HG03159 (cell line): ENCODE data around the gene PARP9.
A peak's percentile ranks its signal among the peaks of the same experiment; 100 is the strongest.
"Not testable (repeated sequence)": the region's sequence is repeated elsewhere in the genome, so short reads cannot be mapped to it uniquely, and the experiment has no call there.

Source experiments
- ATAC-seq: cut with Tn5 transposase; IDR thresholded peaks from one replicate; pipeline ENCODE4 v1.9.1; 2021; ENCODE audit warnings: mild to moderate bottlenecking, moderate library complexity; ENCODE audit not compliant: unreplicated experiment

Gene PARP9

DNA sequence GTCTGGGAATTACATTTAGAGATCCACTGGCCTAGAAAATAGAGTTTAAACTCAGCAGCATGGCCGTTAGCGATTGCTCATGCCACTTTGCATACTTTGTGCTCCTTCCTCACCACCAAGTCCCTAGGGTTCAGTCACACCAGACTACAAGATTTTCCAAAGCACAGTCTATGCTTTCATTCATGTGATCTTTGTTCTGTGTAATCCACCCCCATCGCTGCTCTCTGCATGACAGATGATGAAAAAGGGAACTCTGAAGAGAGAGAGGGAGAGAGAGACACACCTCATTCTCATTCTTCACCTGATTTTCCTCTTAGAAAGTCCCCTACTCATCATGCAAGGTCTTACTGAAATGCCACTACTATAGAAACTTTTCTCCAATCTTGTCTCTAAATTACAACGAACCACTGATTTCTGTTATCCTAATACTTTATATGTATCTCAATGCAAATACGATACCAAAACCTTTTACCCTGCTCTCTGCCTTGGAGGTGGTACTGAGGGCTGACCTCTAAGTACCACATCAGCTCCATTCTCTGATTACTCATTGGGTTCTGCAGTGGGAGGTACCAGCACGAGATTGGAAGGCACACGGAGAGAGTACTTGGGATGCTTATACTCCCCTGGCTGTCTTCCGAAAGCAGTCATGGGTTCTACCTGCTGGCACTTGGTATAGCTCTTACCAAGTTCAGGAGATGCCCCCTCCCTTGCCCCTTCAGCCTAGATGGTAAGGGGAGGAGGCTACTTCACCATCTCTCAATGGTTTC, 12.3 kb upstream of the PARP9 start:
- peak; percentile 85 for ATAC-seq

DNA sequence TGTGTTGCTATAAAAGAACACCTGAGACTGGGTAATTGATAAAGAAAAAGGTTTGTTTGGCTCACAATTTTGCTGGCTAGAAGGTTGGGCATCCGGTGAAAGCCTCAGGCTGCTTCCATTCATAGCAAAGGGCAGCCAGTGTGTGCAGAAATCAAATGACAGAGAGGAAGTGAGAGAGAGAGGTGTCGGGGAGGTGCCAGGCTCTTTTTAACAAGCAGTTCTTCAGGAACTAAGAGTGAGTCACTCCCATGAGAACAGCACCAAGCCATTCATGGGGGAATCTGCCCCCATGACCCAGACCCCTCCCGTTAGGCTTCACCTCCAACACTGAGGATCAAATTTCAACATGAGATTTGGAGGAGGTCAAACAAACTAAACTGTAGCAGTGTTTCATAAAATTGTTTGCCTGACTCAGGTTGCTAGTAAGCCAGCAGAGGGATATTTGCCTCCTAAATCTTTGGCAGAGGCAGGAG, 8.9 kb upstream of the PARP9 start:
- no peak for ATAC-seq

DNA sequence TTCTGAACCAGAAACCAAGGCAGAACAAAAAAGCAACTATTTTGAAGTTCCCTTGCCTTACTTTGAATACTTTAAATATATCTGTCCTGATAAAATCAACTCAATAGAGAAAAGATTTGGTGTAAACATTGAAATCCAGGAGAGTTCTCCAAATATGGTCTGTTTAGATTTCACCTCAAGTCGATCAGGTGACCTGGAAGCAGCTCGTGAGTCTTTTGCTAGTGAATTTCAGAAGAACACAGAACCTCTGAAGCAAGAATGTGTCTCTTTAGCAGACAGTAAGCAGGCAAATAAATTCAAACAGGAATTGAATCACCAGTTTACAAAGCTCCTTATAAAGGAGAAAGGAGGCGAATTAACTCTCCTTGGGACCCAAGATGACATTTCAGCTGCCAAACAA, 4.7 kb upstream of the PARP9 start:
- no peak for ATAC-seq

DNA sequence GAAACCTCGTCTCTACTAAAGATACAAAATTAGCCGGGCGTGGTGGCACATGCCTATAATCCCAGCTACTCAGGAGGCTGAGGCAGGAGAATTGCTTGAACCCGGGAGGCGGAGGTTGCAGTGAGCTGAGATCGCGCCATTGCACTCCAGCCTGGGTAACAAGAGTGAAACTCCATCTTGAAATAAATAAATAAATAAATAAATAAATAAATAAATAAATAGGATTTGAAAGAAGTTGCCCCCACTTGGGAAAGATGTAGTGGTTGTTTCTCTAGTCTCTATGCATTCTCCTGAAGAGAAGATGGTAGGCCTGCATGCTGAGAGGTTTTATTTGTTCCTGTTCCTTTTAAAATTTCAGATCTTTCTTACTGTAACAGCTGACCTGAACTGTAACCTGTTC, 4.0 kb upstream of the PARP9 start:
- not testable (repeated sequence) for ATAC-seq

DNA sequence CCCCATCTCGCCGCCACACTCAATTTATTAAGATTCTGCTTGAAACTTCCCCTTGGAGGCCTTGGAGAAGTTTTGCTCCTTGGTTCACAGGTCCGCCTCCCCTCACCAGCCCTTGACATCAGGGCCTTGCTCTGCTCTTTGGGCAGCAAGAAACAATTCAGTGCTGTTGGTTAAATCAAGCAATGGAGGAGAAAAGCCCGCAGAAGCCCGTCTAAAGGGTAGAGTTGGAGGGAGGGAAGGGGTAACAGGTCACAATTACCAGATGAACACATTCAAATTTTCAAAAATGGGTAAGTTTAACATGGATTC, 429 bp downstream of the PARP9 start:
- ATAC-seq: peak; percentile 18

DNA sequence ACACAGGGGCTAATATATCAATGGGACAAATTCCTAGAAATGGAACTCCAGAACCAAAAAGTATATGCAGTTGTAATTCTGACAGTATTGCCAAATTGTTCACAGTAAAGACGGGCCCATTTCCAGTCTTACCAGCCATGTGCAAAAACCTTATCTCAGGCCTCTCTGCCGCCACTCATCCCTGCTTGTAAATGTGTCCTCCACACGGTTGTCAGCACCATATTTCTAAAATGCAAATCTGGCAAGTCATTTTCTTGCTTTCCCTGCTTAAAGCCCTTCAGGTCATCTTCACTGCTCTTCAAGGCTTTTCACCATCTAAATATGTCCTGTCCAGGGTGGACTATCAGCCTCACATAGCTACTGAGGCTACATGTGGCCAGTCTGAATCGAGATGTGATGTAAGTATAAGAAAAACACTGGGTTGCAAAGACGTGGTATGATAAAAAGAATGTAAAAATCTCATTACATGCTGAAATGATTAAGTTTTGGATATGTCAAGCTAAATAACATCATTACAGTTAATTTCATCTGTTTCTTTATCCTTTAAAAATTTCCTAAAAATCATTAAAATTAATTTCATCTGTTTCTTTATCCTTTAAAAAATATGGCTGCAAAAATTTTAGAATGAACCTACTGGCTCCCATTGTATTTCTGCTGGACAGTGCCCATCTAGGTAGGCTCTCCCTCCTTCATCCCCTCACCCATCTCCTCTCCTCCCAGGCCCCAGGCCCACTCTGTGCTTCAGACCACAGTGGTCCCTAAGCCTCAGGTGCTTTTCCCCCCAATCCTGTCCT, 980 bp downstream of the PARP9 start:
- ATAC-seq: peak; percentile 3

DNA sequence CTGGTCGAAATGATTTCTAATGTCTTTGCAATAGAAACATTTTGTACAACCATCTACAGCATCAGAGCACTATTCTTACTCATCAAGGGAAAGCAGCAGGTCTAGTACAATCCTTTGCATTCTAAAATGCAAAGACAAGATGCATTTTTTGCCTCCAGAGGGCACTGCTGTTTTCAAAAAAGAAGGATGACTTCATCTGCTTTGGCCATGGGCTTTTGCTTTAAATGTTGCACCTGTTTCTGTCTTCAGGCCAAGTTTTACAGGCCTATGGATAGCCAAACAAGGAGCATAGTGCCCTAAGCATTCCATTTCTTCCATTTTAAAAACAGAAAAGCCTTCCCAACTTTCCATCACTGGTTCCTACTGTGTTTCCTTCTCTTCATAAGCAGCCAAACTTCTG, 3.4 kb downstream of the PARP9 start:
- no peak for ATAC-seq

DNA sequence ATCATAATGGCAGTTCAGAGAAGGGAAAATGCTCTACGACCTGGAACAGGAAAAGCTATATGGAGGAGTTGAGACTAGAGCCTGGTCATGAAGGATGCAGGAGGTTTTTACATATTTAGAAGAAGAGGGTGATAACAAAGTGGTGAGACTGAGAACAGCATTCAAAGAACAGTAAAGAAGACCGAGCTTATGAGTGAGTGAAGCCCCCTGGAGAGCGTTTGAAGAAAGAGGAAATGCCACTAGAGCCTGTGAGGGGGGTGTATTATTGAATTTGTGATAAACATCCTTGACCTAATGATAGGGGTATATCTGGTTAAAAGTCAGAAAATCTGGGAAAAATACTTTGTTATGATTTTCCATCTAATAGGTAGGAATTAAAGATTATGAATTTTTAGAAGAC, 4.2 kb downstream of the PARP9 start:
- ATAC-seq: no peak

DNA sequence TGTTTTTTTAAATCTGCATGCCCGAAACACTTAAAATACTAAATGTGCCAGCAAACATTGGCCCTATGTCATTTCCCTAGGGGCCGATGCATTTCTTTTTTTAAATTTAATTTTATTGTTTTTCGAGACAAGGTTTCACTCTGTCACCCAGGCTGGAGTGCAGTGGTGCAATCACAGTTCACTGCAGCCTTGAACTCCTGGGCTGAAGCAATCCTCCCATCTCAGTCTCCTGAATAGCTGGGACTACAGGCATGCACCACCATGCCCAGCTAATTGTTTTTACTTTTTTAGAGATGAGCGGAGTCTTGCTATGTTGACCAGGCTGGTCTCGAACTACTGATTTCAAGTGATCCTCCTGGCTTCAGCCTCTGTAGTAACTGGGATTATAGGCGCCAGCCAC, 5.5 kb downstream of the PARP9 start:
- no peak for ATAC-seq

DNA sequence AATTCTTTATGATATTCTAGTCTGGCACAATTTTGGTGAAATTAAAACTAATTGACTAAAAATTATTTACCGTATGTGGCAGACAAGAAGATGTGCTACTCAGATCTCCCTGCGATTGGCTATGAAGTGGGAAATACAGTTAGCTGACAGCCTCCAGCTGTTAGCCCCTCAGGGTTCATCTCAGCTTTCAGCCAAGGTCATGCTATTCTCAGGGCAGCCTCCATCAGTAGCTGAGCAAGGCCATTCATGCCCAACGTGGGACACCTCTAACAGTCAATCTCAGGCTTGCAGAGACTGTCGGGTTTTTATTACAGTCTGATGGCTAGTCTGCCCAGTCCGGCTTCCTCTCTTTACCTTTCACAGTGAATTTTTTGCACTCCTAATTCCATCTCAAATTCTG, 6.7 kb downstream of the PARP9 start:
- no peak for ATAC-seq

DNA sequence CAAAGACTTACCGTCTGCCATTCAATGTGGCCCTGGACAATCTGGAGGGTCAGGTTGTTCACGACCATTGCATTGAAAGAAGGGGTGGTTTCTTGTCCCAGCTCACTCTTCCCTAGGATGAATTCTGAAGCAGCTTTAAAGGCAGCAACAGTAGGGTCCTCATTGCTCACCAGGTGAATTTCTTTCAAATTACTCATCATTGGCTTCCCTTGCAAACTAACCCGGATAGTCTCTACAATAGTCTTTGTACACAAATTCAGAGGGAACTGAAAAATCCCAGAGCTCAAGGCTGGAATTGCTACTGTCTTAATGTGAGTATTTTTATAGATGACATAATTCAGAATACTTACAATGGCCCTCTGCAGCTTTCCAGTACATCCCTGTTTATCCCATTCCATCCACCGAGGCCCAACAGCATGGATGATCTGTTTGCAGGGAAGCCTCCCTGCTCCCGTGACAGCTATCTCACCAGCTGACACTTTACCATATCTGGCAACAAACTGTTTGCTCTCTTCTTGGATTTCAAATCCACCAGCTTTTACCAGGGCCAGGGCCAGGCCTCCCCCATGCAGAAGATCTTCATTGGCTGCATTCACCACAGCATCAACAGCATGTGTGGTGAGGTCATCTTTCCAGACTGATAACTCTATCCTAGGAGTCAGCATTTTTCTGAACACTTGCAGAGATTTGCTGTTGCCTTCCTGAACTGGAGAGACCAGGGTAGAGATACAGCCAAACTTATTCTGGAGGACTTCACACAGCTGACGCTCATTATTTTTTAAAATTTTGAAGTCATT, 8.6 kb downstream of the PARP9 start:
- no peak for ATAC-seq

DNA sequence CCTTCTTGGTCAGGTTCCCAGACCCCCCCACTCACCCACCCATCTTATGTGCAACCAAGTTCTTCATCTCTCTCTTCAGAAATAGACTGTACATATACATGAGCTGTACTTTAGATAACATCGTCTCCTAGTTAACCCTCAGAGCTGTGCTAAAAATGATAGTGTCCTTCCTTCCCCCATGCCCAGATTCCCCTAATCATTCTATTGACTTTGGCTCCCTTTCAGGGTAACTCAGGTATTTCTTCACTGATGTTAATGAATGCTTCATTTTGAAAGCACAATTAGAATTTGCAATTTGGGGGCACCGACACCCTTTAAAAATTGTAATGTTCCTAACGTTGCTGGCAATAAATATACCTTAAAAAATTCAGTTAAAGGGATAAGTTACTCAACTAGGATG, 10.9 kb downstream of the PARP9 start:
- ATAC-seq: no peak

DNA sequence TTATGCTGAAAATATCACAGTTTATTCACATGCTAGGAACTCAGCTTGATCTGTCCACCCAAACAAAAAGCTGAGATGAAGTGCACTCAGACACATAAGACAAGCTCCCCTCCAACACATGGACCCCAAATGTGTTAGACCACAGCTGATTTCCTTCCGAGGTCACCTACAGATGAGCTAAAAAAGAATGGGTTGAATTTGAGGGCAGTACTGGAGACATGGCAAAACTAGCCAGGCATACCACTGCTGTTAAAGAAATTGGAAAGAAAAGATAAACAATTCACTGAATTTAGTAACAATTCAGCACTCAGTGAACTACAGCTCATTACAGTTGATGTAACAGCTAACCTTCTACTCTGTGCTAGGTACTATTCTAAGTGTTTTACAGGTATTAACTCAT, 15.5 kb downstream of the PARP9 start:
- no peak for ATAC-seq

DNA sequence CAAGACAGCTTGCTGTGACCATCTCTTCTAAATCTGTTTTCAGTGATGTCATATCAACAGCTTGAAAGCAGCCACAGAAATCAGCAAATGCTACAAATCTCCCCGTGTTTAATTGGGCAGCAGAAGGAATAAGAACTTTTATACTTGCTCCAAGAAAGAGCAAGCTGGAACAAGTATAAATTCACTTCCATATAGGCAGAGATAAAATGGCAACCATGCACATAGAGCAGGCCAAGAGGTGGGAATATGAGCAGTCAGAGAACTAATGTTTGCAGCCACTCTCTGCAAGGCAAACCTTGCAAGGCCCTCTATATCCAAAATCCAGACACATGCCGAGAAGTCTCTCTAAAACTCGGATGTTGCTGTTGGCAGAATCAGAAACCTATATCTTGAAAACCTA, 16.0 kb downstream of the PARP9 start:
- no peak for ATAC-seq

DNA sequence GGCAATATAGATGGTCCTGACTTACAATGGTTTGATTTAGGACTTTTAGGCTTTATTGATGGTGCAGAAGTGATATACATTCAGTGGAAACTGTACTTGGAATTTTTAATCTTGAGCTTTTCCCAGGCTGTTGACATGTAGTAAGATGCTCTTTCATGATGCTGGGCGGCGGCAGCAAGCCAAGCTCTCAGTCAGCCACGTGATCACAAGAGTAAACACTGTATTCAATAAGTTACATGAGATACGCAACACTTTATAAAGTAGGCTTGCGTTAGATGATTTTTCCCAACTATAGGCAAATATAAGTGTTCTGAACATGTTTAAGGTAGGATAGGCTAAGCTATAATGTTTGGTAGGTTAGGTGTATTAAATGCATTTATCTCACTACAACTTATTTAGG, 17.9 kb downstream of the PARP9 start:
- no peak for ATAC-seq

DNA sequence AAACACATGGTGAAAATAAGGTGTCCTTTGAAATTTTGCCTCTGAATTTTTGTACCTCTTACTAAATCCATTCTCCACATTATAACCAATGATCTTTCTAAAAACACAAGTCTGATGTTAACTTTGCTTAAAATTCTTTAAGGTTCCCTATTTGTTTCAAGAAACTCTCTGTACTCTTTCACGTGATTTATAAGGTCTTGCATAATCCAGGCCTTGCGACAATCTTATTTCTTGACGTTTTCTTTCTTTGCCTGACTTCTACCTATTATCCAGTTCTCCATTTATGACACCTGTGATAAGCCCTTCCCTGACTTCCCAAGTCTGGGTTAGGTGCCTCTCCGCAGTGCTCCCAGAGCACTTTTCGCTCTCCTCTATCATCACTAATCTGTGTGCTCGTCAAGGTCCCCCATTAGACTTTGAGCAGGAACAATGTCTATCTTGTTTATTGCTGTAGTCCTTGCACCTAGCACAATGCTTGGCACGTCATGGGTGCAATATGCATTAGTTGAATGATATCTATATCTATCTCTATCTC, 25.1 kb downstream of the PARP9 start:
- ATAC-seq: no peak

DNA sequence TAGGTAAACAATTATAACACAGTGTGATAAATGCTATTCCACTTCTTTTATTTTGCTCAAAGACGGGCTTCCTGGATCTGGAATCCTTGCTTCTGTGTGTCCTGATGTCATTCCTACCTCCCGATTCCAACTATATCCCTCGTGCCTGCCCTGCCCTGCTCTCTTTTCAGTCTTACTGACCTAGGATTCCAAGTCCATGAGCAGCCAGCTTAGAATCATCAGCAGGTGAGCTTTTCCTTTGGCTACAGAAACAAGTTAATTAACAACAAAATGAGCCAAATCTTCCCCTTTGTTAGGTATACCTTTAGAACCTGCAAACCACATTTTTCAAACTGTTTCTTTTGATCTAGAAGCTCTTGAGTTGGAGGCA, 27.5 kb downstream of the PARP9 start:
- no peak for ATAC-seq

DNA sequence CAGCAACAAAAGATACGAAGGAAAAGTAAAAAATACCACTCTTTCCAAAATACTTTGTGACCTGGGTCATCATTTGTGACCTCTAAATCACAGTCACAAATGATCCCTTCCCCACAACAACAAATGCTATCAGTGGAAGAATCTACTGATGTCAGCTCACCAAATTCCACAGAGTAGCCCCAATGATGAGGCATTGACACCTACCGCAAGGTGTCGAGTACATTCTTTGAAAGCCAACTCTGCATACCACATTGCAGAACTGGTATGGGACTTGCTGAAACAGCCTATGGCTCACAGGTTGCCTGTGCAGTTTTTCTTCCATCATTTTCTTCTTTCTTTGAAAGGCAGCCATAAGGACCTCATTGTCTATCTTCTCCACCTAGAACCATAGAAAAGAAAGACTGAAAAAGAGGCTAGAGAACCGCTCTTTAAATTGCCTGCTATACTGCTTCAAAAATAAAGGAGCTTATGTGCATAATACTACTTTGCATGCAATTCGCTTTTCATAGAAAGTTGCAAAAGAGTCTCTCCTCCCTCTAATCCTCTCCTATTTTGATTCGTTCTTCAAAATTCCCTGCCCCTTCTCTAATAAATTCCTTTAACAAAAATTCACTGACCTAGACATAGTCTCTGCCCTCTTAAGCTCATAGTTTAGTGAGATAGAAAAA, 28.0 kb downstream of the PARP9 start:
- ATAC-seq: no peak

DNA sequence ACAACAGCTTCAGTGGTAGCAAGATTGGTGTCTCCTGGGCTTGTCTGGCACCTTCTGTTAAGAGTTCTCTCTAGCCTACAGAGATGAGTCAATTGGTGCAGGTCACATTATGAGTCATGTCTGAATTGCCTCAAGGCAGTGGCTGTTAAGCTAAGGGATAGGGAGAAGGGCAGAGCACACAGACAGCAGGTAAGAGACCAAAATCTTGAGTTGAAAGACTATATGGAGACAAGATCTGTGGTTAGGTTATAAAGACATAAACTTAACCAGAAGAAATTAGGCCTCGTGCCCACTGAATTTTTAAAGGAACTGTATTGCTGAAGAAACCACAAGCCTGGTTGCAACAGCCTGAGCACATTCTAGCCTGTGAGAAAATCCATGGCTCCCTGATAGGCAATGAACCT, 30.2 kb downstream of the PARP9 start:
- ATAC-seq: peak; percentile 98

DNA sequence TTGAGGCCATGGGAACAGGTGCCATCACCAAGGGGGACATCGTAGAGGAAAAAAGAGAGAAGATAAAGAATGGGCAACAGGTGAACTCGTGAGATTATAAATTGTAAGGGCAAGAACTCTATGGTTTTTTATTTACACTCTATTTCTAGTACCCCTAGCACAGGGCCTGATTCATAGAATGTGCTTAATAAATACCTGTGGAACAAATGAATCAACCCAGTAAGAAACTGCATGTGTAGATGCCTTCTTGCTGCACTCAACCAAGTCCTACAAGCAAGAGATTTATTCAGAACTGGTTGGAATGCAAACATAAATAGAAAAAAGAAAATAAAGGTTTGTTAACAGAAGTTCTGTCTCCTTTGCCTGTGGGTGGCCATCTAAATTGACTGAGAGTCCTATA, 30.6 kb downstream of the PARP9 start:
- peak; percentile 15 for ATAC-seq

DNA sequence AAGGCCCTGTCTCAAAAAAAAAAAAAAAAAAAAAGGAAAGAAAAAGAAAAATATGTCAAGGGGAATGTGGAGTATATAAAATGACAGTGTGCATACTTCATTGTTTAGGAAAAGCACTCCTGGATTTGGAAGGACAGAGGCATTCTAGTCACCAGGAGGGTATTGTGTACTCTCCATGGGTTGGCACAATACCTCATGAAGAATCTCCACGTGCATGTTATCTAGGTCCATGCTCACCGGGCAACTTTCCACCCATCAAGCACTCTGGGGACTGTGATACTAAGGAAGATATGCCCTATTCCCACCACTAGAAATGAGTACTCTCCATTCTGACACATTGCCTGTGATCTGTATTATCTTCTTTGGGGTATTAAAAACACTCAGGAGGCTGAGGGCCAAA, 33.9 kb downstream of the PARP9 start:
- no peak for ATAC-seq
